Inflammatory macrophage treated with lipopolysaccharide for 1 hour (primary cell): ENCODE data around the gene CGREF1.

Experiments used
- DNase-seq, 2 donors: peaks; one replicate each; pipeline ENCODE4 v3.0.0-alpha.2; 2020 to 2022

CGREF1 gene

GRCh38 chr2:27118525-27119329, at the start of gene CGREF1:
TSS of gene CGREF1 (minus strand) at chr2:27119128. CDS start at chr2:27104366, 14,762 bp downstream.
- DNase-seq, result no peak

DNA sequence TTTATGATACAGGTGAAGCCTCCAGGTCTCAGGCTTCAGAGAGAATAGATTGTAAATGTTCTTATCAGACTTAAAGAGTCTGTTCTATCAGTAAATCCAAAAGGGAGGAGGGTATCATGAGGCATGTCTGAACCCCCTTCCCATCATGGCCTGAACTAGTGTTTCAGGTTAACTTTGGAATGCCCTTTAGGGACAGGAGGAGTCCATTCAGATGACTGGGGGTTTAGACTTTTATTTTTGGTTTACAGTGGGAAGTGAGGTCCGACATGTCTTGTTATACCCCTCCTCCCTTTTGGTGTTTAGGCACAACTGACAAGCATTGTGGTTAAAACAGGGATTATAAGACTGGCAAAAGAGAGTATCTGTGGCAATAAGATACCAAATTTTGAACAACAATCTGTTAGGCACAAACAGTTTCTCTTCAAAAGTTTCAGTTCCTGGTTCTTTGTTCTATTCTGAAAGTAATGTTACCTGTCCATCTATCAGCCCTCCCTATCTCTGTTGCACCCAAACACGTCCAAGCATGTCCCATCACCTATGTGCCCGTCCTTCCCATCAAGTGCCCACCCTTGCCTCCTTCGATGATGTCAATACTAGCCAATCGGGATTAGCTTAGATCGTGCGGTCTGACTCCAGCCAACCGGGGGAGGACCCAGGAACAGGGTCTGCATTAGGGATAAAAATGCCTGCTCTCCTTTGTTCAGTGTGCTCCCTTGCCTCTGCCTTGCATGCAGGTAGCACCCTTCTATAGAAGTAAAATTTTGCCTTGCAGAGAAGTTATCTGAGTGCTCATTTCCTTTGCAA, 46.2 kb upstream of the CGREF1 start:
- DNase-seq, result no peak

- no peak for DNase-seq
Observed at GRCh38 chr2:27162151-27163121, 43.5 kb upstream of the CGREF1 start.

DNA sequence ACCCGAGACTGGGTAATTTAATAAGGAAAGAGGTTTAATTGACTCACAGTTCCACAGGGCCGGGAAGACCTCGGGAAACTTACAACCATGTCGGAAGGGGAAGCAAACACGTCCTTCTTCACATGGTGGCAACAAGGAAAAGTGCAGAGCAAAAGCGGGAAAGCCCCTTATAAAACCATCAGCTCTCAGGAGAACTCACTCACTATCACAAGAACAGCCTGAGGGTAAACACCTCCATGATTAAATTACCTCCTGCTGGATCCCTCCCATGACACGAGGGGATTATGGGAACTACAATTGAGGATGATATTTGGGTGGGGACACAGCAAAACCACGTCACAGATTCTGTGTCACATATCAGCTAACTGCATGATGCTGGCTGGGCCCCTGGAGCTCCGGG, 41.3 kb upstream of the CGREF1 start:
- DNase-seq, result no peak

DNA sequence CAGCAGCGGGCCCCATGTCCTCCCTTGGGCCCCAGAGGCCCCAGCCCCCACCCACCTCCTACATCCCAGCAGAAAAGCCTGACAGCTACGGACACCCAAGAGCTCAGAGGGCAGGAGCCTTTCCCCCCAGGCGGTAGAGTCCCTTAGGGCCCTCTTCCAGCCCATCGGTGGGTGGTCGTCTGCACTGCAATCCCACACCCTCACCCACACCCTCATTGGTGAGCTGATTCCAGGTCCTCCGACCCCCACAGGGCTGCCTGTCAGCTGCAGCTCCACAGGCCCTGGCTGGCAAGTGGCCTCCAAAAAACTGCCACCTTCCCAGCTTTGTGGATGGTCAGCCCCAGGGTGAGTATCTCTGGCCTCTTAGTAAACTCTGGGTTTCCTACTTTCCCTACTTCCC, 40.3 kb upstream of the CGREF1 start:
- DNase-seq, result no peak

DNA sequence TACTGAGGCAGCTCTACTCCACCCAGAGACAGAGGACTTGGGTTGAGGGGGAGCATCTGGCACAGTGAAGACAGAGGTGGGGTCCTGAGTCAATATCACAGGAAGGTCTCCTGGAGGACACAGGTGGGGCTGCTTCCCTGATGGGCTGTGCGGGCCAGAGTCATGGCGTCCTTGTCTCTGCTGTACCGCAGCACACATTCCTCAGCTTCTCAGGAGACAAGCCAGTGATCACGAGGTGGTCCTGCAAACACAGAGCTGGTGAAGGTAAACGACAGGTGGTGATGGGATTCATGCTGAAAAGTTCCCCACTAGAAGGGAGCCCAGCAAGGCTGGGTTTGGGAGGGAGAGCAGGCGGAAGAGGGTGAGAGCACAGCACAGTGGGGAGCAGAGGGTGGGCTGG, 39.5 kb upstream of the CGREF1 start:
- DNase-seq, result no peak

DNA sequence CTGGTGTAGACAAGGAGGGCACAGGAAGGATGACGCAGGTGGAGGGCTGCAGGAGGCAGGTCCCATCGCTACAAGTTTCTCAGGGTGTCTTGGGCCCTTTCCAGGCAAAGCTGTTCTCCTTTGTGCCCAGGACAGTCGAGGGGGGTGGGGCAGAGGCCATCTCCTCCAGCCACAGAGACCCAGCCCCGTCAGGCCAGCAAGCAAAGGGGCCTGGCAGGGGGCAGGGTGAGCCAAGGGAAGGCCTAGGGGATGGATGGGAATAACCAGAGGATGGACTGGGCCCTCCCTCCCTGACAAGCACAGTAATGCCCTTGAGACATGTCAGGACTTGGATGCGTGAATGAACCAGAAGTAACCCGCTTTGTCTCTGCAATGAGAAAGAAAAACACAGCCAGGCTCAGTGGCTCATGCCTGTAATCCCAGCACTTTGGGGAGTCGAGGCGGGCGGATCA, 36.2 kb upstream of the CGREF1 start:
- no peak for DNase-seq

DNA sequence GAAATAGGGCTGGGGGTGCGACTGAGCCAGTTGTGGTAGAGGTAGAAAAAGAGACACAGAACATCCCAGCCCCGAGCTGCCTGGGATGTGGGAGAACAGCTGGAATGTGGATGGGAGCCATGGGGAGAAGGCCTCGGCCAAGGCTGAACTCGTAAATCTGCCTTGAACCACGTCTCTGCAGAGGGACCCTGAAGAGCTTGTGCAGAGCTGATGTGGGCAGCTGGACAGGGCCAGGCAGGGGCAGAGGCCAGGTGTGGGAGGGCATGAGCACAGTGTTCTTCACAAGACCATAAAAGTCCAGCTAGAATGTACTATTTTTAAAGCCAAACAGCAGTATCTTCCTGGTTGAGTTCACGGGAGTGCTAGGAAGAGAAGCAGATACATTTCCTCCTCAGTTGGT, 35.6 kb upstream of the CGREF1 start:
- DNase-seq, result no peak

DNA sequence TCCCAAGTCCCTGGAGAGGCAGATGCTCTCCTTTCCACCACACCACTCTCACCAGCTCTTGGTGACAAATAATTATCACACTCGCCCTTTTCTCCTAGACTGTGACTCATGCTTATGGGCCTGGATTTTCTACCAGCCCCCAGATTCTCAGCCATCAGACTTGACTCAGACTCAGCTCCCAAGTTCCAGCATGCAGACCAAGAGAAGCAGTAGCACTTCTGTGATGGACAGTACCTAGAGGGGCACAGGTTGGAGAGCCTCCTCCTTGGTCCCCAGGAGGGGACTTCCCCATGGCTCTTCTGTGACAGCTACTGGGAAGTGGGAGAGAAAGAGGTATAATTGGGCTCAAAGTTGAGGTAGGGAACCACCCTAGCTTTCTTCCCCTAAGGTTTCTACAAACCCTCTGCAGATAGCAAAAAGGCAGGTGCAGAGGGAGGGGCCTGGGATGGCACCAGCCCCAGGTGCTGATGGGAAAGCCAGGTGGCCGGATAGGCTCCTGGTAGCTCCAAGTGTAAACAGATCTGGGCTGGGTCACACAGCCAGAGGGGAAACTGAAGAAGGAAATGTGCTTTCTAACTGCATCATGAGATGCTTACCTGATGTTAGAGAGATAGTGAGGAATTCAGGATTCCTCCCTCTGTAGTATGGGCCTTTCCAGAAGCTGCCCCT, 34.0 kb upstream of the CGREF1 start:
- DNase-seq, result peak in 1 of 2 donors; percentile 8

- no peak for DNase-seq
Observed at GRCh38 chr2:27152102-27152795, 33.3 kb upstream of the CGREF1 start.

DNA sequence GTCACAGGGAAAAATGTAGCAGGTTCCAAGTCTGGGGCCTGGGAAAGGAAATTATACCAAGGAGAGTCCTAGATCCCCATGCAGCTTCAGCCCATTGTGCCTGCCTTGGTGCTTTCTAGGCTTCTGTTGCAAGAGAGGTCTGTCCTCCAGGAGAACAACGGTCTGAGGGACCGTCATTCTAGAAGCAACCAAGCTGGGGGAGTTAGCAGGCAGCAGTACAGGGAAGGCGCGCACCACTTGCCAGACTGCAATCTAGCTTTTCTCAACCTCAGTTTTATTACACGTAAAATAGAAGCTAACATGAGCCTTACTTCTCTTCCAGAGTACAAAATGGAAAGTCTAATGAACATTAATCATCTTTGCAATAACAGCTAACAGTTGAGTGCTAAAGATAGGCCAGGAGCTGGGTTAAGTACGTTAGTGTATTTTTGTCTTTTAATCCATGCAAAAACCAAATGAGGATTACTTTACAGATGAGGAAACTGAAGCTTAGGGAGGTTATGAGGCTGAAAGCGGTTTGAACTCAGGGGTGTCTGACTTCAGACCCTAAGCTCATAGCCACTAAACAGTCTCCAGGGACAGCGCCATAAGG, 31.8 kb upstream of the CGREF1 start:
- no peak for DNase-seq

GRCh38 chr2:27149570-27150405, 30.9 kb upstream of the CGREF1 start:
- no peak for DNase-seq

GRCh38 chr2:27148801-27149439, 30.0 kb upstream of the CGREF1 start, which contains the start of gene TCF23:
TSS of gene TCF23 (plus strand) at chr2:27149004. CDS start at chr2:27149134, 130 bp downstream.
- no peak for DNase-seq

GRCh38 chr2:27147935-27148334, 29.0 kb upstream of the CGREF1 start:
- no peak for DNase-seq

- no peak for DNase-seq
Observed at GRCh38 chr2:27145682-27146081, 26.8 kb upstream of the CGREF1 start.

GRCh38 chr2:27143285-27143684, 24.4 kb upstream of the CGREF1 start:
- DNase-seq, result no peak

DNA sequence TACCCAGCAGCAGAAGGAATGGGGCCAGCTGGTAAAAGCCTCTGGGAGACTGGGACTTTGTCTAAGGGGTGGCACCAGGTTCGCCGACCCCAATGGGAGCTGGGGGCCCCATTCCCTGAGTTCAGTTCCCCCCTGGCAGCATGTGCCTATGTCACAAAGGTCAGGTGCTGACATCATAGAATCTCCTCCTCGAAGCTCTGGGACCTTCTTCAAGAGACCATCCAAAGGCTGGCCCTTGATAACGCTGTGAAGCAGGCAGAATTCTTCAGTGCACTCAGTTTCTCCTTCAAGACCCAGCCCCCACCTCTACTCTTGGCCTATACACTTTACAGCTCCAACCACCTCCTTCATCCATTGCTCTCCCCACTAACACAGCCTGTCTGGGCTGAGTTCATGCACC, 20.4 kb upstream of the CGREF1 start, which contains the start of gene PRR30:
Gene PRR30, minus strand, starts transcription at position 101 of the 400 bp plus-strand sequence. CDS start 1,081 bp downstream, outside the sequence.
- no peak for DNase-seq

GRCh38 chr2:27138111-27138510, 19.2 kb upstream of the CGREF1 start:
- no peak for DNase-seq

DNA sequence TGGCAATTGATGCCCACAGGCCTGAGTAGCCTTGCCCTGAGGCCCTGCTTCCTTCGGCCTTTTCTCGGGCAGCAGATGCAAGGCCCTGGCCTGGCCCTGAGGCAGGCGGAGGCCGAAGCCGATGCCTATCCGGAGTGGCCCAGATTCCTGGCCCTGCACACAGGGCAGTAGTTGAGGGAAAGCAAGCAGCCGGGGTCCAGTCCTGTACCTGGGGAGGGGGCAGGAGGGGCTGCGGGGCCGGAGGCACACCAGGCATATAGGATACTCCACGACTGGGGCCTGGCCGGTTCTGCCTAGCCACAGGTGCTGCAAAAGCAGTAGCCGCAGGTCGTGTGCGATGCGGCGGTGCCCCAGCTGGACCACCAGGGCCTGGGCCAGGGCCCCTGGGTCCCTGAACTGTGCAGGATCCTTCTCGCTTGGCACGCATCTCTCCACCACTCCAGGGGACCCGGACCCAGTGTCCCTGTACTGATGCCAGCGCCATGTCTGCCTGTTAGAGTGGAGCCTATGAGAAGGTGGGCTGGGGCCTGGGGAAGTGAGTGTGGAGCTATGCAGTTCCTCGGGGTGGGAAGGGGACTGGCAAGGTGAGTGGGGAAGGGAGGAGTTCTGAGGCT, 18.5 kb upstream of the CGREF1 start:
- DNase-seq, result no peak
